AG09309 (cell line): ENCODE data around the gene BANF2.

Experiments used
- DNase-seq: peaks from one replicate; pipeline ENCODE4 v3.0.0-alpha.2; 2010; ENCODE audit warnings: low read depth
- H3K4me3 ChIP-seq: 2 replicates; pipeline ENCODE4 v1.5.1; 2011; ENCODE audit warnings: mild to moderate bottlenecking, low read depth, low read length, moderate library complexity; ENCODE audit not compliant: control insufficient read depth
- CTCF ChIP-seq: IDR thresholded peaks from 2 replicates; pipeline ENCODE4 v1.5.1; 2011; ENCODE audit warnings: mild to moderate bottlenecking, low read depth, low read length, inconsistent platforms; ENCODE audit not compliant: insufficient read depth, control insufficient read depth; ENCODE audit errors: missing control alignments

BANF2 gene

GRCh38 chr20:17708675-17709360 is 9.1 kb downstream of the BANF2 start:
- H3K4me3 ChIP-seq: no peak overlapping the region
- DNase-seq: no peak

GRCh38 chr20:17709361-17710293 is 9.9 kb downstream of the BANF2 start:
- H3K4me3 ChIP-seq: no peak overlapping the region
- DNase-seq: no peak
- no peak for TF ChIP-seq CTCF

More at GRCh38 chr20:17708675-17709360, 9.1 kb downstream of the BANF2 start:
- no peak for TF ChIP-seq CTCF

GRCh38 chr20:17710379-17711266 is 10.9 kb downstream of the BANF2 start:
- TF ChIP-seq CTCF: no peak
- no peak overlapping the region for H3K4me3 ChIP-seq
- DNase-seq: no peak

DNA sequence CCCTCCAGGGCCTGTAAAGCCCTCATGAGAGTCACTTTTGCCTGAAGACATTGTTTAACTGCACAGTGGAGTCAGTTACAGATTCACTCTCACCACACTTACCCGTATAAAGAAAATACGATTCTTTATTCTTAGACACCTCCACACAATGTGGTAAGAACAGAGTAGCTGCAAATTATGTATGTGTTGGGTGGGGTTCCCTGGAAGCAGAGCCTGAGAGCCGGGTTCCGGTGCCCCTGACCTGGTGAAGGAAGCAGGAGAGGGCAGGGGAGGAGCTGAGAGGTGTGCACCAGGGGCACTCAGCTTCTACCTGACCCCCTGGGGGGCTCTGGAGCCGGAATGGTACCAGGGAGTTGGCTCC is 11.5 kb downstream of the BANF2 start:
- no peak overlapping the region for H3K4me3 ChIP-seq
- no peak for TF ChIP-seq CTCF
- DNase-seq: no peak

GRCh38 chr20:17712201-17712600 is 12.4 kb downstream of the BANF2 start:
- no peak for DNase-seq
- no peak for TF ChIP-seq CTCF
- H3K4me3 ChIP-seq: no peak overlapping the region

GRCh38 chr20:17712708-17713107 is 12.9 kb downstream of the BANF2 start:
- DNase-seq: no peak

More at GRCh38 chr20:17712708-17713107, 12.9 kb downstream of the BANF2 start:
- H3K4me3 ChIP-seq: no peak overlapping the region
- TF ChIP-seq CTCF: no peak
